Tibial nerve (tissue), 4 donors: ENCODE data around the gene MAPK9. TPM values are rescaled to one million over a fixed set of nuclear protein-coding genes. Genes with fewer than 3 reads are reported as not detected.

Experiments used
- DNase-seq, 2 donors: peaks; one replicate each; pipeline ENCODE4 v3.0.0-alpha.2; 2019; ENCODE audit warnings: low spot score in 2 of 2
- H3K27ac ChIP-seq, 4 donors: fragments of 200-600 bp; sonication (generic) in 3 of 4; one replicate each; pipeline ENCODE4 v1.5.1; 2017 to 2019; ENCODE audit warnings: mild to moderate bottlenecking in 1 of 4
- H3K27me3 ChIP-seq, 2 donors: fragments of 200-600 bp; sonication (generic) in 1 of 2; one replicate each; pipeline versions ENCODE4 v1.5.1 to v1.6.0; 2017 to 2019
- H3K36me3 ChIP-seq, 3 donors: fragments of 200-600 bp; sonication (generic); one replicate each; pipeline ENCODE4 v1.5.1; 2018 to 2019
- H3K4me1 ChIP-seq, 4 donors: fragments of 200-600 bp; sonication (generic) in 3 of 4; one replicate each; pipeline ENCODE4 v1.5.1; 2017 to 2019
- H3K4me3 ChIP-seq, 4 donors: fragments of 200-600 bp; sonication (generic) in 3 of 4; one replicate each; pipeline ENCODE4 v1.5.1; 2017 to 2019; ENCODE audit warnings: mild to moderate bottlenecking in 1 of 4, moderate library complexity in 1 of 4
- H3K9me3 ChIP-seq, 4 donors: fragments of 200-600 bp; sonication (generic) in 3 of 4; one replicate each; pipeline ENCODE4 v1.5.1; 2017 to 2019
- CTCF ChIP-seq, 5 experiments: fragments of 200-600 bp in 3 of 5; fragments of 450-650 bp in 2 of 5; sonication (generic) in 3 of 5; IDR thresholded peaks; one replicate each; pipeline ENCODE4 v1.5.1; 2016 to 2019; ENCODE audit warnings: antibody characterized with exemption in 5 of 5, mild to moderate bottlenecking in 3 of 5, moderate library complexity in 2 of 5
- EP300 ChIP-seq, 2 donors: sonication (generic); formaldehyde crosslinking; IDR thresholded peaks; one replicate each; pipeline ENCODE4 v1.6.1; 2017; ENCODE audit warnings: antibody characterized with exemption in 2 of 2, mild to moderate bottlenecking in 1 of 2
- POLR2A ChIP-seq, 2 donors: fragments of 450-650 bp; IDR thresholded peaks; one replicate each; pipeline ENCODE4 v1.6.1; 2017; ENCODE audit warnings: antibody characterized with exemption in 2 of 2, mild to moderate bottlenecking in 2 of 2, moderate library complexity in 2 of 2
- WGBS, 2 donors: methylation state at CpG; one replicate each; pipeline ENCODE4 v1.1.5; 2018; 5-methylcytosine and 5-hydroxymethylcytosine counted together
- total RNA-seq, 4 donors: library from RNA; depleted of rRNA; stranded (reverse); fragments of >200 nt; gene quantifications; one replicate each; pipeline ENCODE4 v1.1.0, GENCODE V29; 2016

MAPK9 gene
- total RNA-seq, 4 donors from 2014 or later = 21.2 to 31.2 (median 27.5) TPM

- H3K36me3 ChIP-seq = peaks cover 0 to 99% (median 7%) of the 10 kb centered on the region in 3 donors
- no peaks in the 10 kb centered on the region for H3K27me3 ChIP-seq
- WGBS, 2 donors = 96 to 98% methylated on average over 1 of the region's 1 CpG
- H3K9me3 ChIP-seq = peaks cover 0 to 57% (median 8%) of the 10 kb centered on the region in 4 donors
- TF ChIP-seq CTCF (IDR thresholded peaks at IDR 0.05) (no peak), EP300 (IDR thresholded peaks at IDR 0.05) (no peak), POLR2A (IDR thresholded peaks at IDR 0.05) (no peak)
- H3K27ac ChIP-seq = no peak overlapping the region
- no peak for DNase-seq
- H3K4me3 ChIP-seq = no peak overlapping the region
- H3K4me1 ChIP-seq = no peaks in the 10 kb centered on the region
Observed at GRCh38 chr5:180274695-180275094, 17.2 kb downstream of the MAPK9 start.

- H3K27ac ChIP-seq = no peak overlapping the region
- TF ChIP-seq EP300 (IDR thresholded peaks at IDR 0.05) (no peak), CTCF (IDR thresholded peaks at IDR 0.05) (no peak), POLR2A (IDR thresholded peaks at IDR 0.05) (no peak)
- H3K36me3 ChIP-seq = peaks cover 4 to 99% (median 22%) of the 10 kb centered on the region in 3 donors
- no peaks in the 10 kb centered on the region for H3K27me3 ChIP-seq
- no peak for DNase-seq
- peaks cover 0 to 82% (median 21%) of the 10 kb centered on the region in 4 donors for H3K9me3 ChIP-seq
- H3K4me3 ChIP-seq = no peak overlapping the region
- 81 to 85% methylated on average over 7 of the region's 7 CpGs for WGBS, 2 donors
- no peaks in the 10 kb centered on the region for H3K4me1 ChIP-seq
Observed at GRCh38 chr5:180271221-180271620, 20.7 kb downstream of the MAPK9 start.

GRCh38 chr5:180259260-180259611, 32.6 kb downstream of the MAPK9 start:
- TF ChIP-seq POLR2A (IDR thresholded peaks at IDR 0.05) (no peak), EP300 (IDR thresholded peaks at IDR 0.05) (no peak)
- Histone ChIP-seq H3K4me1 (no peaks in the 10 kb centered on the region), H3K36me3 (peaks cover 3 to 100% (median 46%) of the 10 kb centered on the region in 3 donors), H3K9me3 (peaks cover 8 to 100% (median 60%) of the 10 kb centered on the region in 4 donors), H3K4me3 (no peak overlapping the region), H3K27me3 (no peaks in the 10 kb centered on the region), H3K27ac (no peak overlapping the region)
- DNase-seq = no peak
- 57 to 61% methylated on average over 3 of the region's 3 CpGs for WGBS, 2 donors

- Histone ChIP-seq H3K4me1 (no peaks in the 10 kb centered on the region), H3K27me3 (no peaks in the 10 kb centered on the region), H3K4me3 (no peak overlapping the region), H3K9me3 (peaks cover 2 to 99% (median 51%) of the 10 kb centered on the region in 4 donors), H3K27ac (no peak overlapping the region), H3K36me3 (peaks cover 8 to 100% (median 18%) of the 10 kb centered on the region in 3 donors)
- 92 to 98% methylated on average over 20 to 24 of the region's 24 CpGs for WGBS, 2 donors
- no peak for DNase-seq
- TF ChIP-seq POLR2A (IDR thresholded peaks at IDR 0.05) (no peak), EP300 (IDR thresholded peaks at IDR 0.05) (no peak)
Observed at GRCh38 chr5:180253036-180253824, 38.7 kb downstream of the MAPK9 start.

GRCh38 chr5:180251887-180252286, 40.0 kb downstream of the MAPK9 start:
- peaks cover 2 to 98% (median 45%) of the 10 kb centered on the region in 4 donors for H3K9me3 ChIP-seq
- H3K27me3 ChIP-seq = no peaks in the 10 kb centered on the region
- H3K27ac ChIP-seq = no peak overlapping the region
- no peak overlapping the region for H3K4me3 ChIP-seq
- DNase-seq = no peak
- TF ChIP-seq POLR2A (IDR thresholded peaks at IDR 0.05) (no peak), EP300 (IDR thresholded peaks at IDR 0.05) (no peak)
- WGBS, 2 donors = 93 to 99% methylated on average over 6 to 7 of the region's 7 CpGs
- H3K36me3 ChIP-seq = peaks cover 9 to 100% (median 31%) of the 10 kb centered on the region in 3 donors
- H3K4me1 ChIP-seq = no peaks in the 10 kb centered on the region

- H3K27me3 ChIP-seq = no peaks in the 10 kb centered on the region
- H3K36me3 ChIP-seq = peaks cover 9 to 100% (median 25%) of the 10 kb centered on the region in 3 donors
- WGBS, 2 donors = 89 to 93% methylated on average over 9 of the region's 9 CpGs
- no peak for TF ChIP-seq EP300 (IDR thresholded peaks at IDR 0.05)
- TF ChIP-seq CTCF (IDR thresholded peaks at IDR 0.05) = no peak
- no peak for TF ChIP-seq POLR2A (IDR thresholded peaks at IDR 0.05)
- DNase-seq = no peak
- no peaks in the 10 kb centered on the region for H3K4me1 ChIP-seq
- H3K27ac ChIP-seq = no peak overlapping the region
- H3K9me3 ChIP-seq = peaks cover 2 to 94% (median 40%) of the 10 kb centered on the region in 4 donors
- no peak overlapping the region for H3K4me3 ChIP-seq
Observed at GRCh38 chr5:180251141-180251540, 40.7 kb downstream of the MAPK9 start.
